ENCODE measurements around the gene EXT2. TPM values are rescaled to one million over a fixed set of nuclear protein-coding genes. Genes with fewer than 3 reads are reported as not detected.

Gene EXT2
- polyA plus RNA-seq, 1 donor from 2014 or later = 77.5 TPM

DNA sequence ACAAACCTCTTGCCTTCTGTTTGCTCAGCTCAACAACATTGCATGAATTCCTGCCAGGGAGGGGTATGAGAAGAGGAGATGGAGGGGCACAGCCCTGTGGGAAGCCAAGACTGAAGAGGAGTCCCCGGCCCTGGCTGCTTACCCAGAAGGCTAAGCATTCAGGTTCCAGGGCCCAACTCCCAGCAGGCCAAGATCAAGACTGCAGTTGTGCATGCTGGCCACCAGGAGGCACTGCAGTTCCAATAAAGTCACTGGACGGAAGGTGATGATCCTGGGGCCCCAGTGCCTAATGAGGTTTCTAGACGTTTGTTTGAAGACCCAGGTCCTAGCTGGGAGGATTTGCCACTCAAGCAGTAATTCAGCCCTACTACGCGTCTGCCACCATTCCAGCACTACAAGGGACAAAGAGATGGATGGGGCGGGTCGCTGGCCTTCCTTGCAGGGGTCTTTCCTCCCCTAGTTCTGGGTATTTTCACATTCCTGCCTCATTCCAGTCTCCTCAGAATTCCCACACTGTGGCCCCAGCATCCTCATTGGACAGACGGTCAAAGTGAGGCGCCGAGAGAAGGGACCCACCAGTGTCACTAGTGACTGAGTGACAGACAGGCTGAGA, 190.9 kb downstream of the EXT2 start:
- Histone ChIP-seq H3K4me3 (ENCODE audit: low read length) (no peak overlapping the region), H3K9me2 (ENCODE audit: insufficient read depth, low read length) (no peaks in the 10 kb centered on the region), H3K79me2 (replicated peaks; ENCODE audit: insufficient read depth, low read length) (no peaks in the 10 kb centered on the region), H3K4me2 (ENCODE audit: low read length) (no peak overlapping the region), H3K27ac (ENCODE audit: low read length) (no peak overlapping the region), H4K20me1 (ENCODE audit: insufficient read depth) (no peaks in the 10 kb centered on the region), H3K27me3 (ENCODE audit: insufficient read depth, low read depth, low read length) (no peaks in the 10 kb centered on the region), H2AFZ (ENCODE audit: low read depth, low read length) (no peak overlapping the region), H3K9ac (ENCODE audit: low read length) (no peak overlapping the region), H3K36me3 (ENCODE audit: insufficient read depth, low read length) (no peaks in the 10 kb centered on the region), H3F3A (ENCODE audit: insufficient read depth, low read length, poor library complexity, severe bottlenecking) (no peaks in the 10 kb centered on the region), H3K9me3 (ENCODE audit: low read length) (no peaks in the 10 kb centered on the region)
- TF ChIP-seq EP300 (conservative IDR thresholded peaks at IDR 0.05; ENCODE audit: poor library complexity, severe bottlenecking) = no peak
- TF ChIP-seq RAD21 (conservative IDR thresholded peaks at IDR 0.05) = peak; percentile 46
- TF ChIP-seq, protein P1, sequence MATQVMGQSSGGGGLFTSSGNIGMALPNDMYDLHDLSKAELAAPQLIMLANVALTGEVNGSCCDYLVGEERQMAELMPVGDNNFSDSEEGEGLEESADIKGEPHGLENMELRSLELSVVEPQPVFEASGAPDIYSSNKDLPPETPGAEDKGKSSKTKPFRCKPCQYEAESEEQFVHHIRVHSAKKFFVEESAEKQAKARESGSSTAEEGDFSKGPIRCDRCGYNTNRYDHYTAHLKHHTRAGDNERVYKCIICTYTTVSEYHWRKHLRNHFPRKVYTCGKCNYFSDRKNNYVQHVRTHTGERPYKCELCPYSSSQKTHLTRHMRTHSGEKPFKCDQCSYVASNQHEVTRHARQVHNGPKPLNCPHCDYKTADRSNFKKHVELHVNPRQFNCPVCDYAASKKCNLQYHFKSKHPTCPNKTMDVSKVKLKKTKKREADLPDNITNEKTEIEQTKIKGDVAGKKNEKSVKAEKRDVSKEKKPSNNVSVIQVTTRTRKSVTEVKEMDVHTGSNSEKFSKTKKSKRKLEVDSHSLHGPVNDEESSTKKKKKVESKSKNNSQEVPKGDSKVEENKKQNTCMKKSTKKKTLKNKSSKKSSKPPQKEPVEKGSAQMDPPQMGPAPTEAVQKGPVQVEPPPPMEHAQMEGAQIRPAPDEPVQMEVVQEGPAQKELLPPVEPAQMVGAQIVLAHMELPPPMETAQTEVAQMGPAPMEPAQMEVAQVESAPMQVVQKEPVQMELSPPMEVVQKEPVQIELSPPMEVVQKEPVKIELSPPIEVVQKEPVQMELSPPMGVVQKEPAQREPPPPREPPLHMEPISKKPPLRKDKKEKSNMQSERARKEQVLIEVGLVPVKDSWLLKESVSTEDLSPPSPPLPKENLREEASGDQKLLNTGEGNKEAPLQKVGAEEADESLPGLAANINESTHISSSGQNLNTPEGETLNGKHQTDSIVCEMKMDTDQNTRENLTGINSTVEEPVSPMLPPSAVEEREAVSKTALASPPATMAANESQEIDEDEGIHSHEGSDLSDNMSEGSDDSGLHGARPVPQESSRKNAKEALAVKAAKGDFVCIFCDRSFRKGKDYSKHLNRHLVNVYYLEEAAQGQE (IDR thresholded peaks at IDR 0.05; ENCODE audit: borderline replicate concordance) = no peak
- TF ChIP-seq, protein P2, sequence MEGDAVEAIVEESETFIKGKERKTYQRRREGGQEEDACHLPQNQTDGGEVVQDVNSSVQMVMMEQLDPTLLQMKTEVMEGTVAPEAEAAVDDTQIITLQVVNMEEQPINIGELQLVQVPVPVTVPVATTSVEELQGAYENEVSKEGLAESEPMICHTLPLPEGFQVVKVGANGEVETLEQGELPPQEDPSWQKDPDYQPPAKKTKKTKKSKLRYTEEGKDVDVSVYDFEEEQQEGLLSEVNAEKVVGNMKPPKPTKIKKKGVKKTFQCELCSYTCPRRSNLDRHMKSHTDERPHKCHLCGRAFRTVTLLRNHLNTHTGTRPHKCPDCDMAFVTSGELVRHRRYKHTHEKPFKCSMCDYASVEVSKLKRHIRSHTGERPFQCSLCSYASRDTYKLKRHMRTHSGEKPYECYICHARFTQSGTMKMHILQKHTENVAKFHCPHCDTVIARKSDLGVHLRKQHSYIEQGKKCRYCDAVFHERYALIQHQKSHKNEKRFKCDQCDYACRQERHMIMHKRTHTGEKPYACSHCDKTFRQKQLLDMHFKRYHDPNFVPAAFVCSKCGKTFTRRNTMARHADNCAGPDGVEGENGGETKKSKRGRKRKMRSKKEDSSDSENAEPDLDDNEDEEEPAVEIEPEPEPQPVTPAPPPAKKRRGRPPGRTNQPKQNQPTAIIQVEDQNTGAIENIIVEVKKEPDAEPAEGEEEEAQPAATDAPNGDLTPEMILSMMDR (IDR thresholded peaks at IDR 0.05; ENCODE audit: poor library complexity, severe bottlenecking) = peak; percentile 63
- no peak for TF ChIP-seq EZH2 (IDR thresholded peaks at IDR 0.05; ENCODE audit: borderline replicate concordance, insufficient read depth, low read length, poor library complexity, severe bottlenecking)
- peak; percentile 60 for TF ChIP-seq SMC3 (conservative IDR thresholded peaks at IDR 0.05; ENCODE audit: poor library complexity)

DNA sequence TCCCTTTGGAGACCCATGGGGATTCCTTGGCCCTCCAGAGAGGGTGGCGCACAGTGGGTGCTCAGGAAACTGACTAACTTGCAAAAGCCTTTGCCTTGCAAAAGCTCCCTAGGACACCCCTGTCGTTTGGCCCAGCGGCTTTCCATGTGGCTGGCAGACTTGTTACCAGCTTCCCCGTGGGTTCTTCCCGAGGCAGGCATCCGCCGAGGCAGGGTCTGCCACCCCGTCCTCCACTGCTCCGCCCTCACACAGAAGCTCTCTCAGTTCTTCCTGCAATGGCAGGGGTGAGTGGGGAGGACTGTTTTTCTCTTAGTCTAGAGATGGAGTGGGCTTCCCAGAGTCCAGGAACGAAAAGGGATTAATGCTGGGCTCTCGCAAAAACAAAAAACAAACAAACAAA, 191.4 kb downstream of the EXT2 start:
- Histone ChIP-seq H3F3A (ENCODE audit: insufficient read depth, low read length, poor library complexity, severe bottlenecking) (no peaks in the 10 kb centered on the region), H3K9ac (ENCODE audit: low read length) (no peak overlapping the region), H3K36me3 (ENCODE audit: insufficient read depth, low read length) (no peaks in the 10 kb centered on the region), H2AFZ (ENCODE audit: low read depth, low read length) (no peak overlapping the region), H3K9me3 (ENCODE audit: low read length) (no peaks in the 10 kb centered on the region), H3K4me2 (ENCODE audit: low read length) (no peak overlapping the region), H3K27ac (ENCODE audit: low read length) (no peak overlapping the region), H3K9me2 (ENCODE audit: insufficient read depth, low read length) (no peaks in the 10 kb centered on the region), H3K79me2 (replicated peaks; ENCODE audit: insufficient read depth, low read length) (no peaks in the 10 kb centered on the region), H4K20me1 (ENCODE audit: insufficient read depth) (no peaks in the 10 kb centered on the region), H3K27me3 (ENCODE audit: insufficient read depth, low read depth, low read length) (no peaks in the 10 kb centered on the region), H3K4me3 (ENCODE audit: low read length) (no peak overlapping the region)
- TF ChIP-seq MXI1 (conservative IDR thresholded peaks at IDR 0.05; ENCODE audit: poor library complexity, severe bottlenecking) = no peak
- TF ChIP-seq RAD21 (conservative IDR thresholded peaks at IDR 0.05) = no peak
- no peak for TF ChIP-seq POLR2AphosphoS5 (IDR thresholded peaks at IDR 0.05)
- no peak for TF ChIP-seq TAF1 (IDR thresholded peaks at IDR 0.05; ENCODE audit: low read depth)
- no peak for TF ChIP-seq EP300 (conservative IDR thresholded peaks at IDR 0.05; ENCODE audit: poor library complexity, severe bottlenecking)
- TF ChIP-seq, protein P2 (IDR thresholded peaks at IDR 0.05; ENCODE audit: poor library complexity, severe bottlenecking) = no peak
- TF ChIP-seq, protein P1 (IDR thresholded peaks at IDR 0.05; ENCODE audit: borderline replicate concordance) = no peak
- TF ChIP-seq SMC3 (conservative IDR thresholded peaks at IDR 0.05; ENCODE audit: poor library complexity) = no peak
- no peak for TF ChIP-seq EZH2 (IDR thresholded peaks at IDR 0.05; ENCODE audit: borderline replicate concordance, insufficient read depth, low read length, poor library complexity, severe bottlenecking)

Data from neural cell (in vitro differentiated cells).